ENCODE results near the gene MTUS2. TPM values are rescaled to one million over a fixed set of nuclear protein-coding genes. Genes with fewer than 3 reads are reported as not detected.

Gene MTUS2
- polyA plus RNA-seq, 2 of the 4 experiments (the other 2 are of a cell fraction): not detected

DNA sequence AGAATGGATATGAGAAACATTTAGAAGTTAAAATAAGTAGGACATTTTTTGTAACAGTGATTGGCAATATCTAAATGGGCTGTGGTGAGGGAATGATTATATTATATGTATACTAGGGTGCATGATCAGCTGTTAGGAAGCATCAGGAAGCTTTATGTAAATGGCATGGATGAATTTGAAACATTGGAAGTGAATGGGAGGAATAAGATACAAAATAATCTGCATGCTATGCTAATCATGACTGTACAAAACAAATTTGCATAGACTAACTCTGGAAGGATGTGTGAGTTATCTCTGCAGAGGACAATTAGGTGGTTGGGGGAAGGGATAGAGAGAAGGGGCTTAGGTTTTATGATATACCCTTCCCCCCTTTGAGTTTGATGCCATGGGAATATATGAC, 156.5 kb downstream of the MTUS2 start:
- CTCF ChIA-PET: no interaction called here

GRCh38 chr13:28978574-28978973, 158.4 kb downstream of the MTUS2 start:
- H3K4me3 ChIP-seq: no peak overlapping the region
- no peak for ATAC-seq
- H3K4me1 ChIP-seq: no peaks in the 10 kb centered on the region
- no peak overlapping the region for H3K4me2 ChIP-seq
- no peak for FAIRE-seq
- WGBS (ENCODE audit: missing lambda C conversion rate): 4% methylated on average over 3 of the region's 3 CpGs
- TF ChIP-seq CHD4 (IDR thresholded peaks at IDR 0.05; ENCODE audit: borderline replicate concordance) (no peak), RAD21 (conservative IDR thresholded peaks at IDR 0.05 in 1 of 2, IDR thresholded peaks at IDR 0.05 in 1 of 2) (no peak)
- ChIA-PET CTCF (no interaction called here), POLR2A (no interaction called here)
- no peak for DNase-seq (ENCODE audit: low read depth in 1 of 2, low spot score in 1 of 2)
- no peaks in the 10 kb centered on the region for H3K9me3 ChIP-seq
- no peak overlapping the region for H3K27ac ChIP-seq

More for the DNA sequence above, 156.5 kb downstream of the MTUS2 start:
- DNase-seq (ENCODE audit: low read depth in 1 of 2, low spot score in 1 of 2) (no peak), FAIRE-seq (no peak), ATAC-seq (no peak)
- Histone ChIP-seq H3K27ac (no peak overlapping the region), H3K4me1 (no peaks in the 10 kb centered on the region), H3K9me3 (no peaks in the 10 kb centered on the region), H3K4me2 (no peak overlapping the region), H3K4me3 (no peak overlapping the region)
- TF ChIP-seq CHD2 (IDR thresholded peaks at IDR 0.05; ENCODE audit: low read length, partially characterized antibody) (no peak), ZSCAN20 (CRISPR knock-in tag; IDR thresholded peaks at IDR 0.05) (no peak), HMGXB4 (CRISPR knock-in tag; IDR thresholded peaks at IDR 0.05; ENCODE audit: borderline replicate concordance) (no peak), KDM5A (IDR thresholded peaks at IDR 0.05) (no peak)
- POLR2A ChIA-PET: no interaction called here

GRCh38 chr13:28981530-28981929, 161.4 kb downstream of the MTUS2 start:
- no peaks in the 10 kb centered on the region for H3K9me3 ChIP-seq
- POLR2A ChIA-PET: no interaction called here
- CTCF ChIA-PET: no interaction called here
- no peak for FAIRE-seq
- WGBS (ENCODE audit: missing lambda C conversion rate): 17% methylated on average over 8 of the region's 9 CpGs
- H3K4me3 ChIP-seq: no peak overlapping the region
- no peak for TF ChIP-seq SMC3 (IDR thresholded peaks at IDR 0.05)
- TF ChIP-seq, protein P1, sequence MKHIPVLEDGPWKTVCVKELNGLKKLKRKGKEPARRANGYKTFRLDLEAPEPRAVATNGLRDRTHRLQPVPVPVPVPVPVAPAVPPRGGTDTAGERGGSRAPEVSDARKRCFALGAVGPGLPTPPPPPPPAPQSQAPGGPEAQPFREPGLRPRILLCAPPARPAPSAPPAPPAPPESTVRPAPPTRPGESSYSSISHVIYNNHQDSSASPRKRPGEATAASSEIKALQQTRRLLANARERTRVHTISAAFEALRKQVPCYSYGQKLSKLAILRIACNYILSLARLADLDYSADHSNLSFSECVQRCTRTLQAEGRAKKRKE (CRISPR knock-in tag; IDR thresholded peaks at IDR 0.05; ENCODE audit: low read depth): no peak
- TF ChIP-seq KDM1A (IDR thresholded peaks at IDR 0.05; ENCODE audit: low read depth): no peak
- TF ChIP-seq HOXA7 (CRISPR knock-in tag; IDR thresholded peaks at IDR 0.05): no peak
- no peak for TF ChIP-seq MAX (IDR thresholded peaks at IDR 0.05)
- TF ChIP-seq NPAS2 (CRISPR knock-in tag; IDR thresholded peaks at IDR 0.05; ENCODE audit: borderline replicate concordance): no peak
- no peak for TF ChIP-seq ZFP36 (IDR thresholded peaks at IDR 0.05; ENCODE audit: borderline replicate concordance, partially characterized antibody)
- no peak for TF ChIP-seq JUN (IDR thresholded peaks at IDR 0.05)
- no peak for TF ChIP-seq FOSB (CRISPR knock-in tag; IDR thresholded peaks at IDR 0.05)
- TF ChIP-seq RCOR1 (IDR thresholded peaks at IDR 0.05; ENCODE audit: low read depth, low read length): no peak
- no peak for TF ChIP-seq RARB (CRISPR knock-in tag; IDR thresholded peaks at IDR 0.05)
- no peaks in the 10 kb centered on the region for H3K4me1 ChIP-seq
- H3K4me2 ChIP-seq: no peak overlapping the region
- H3K27ac ChIP-seq: no peak overlapping the region
- ATAC-seq: no peak
- no peak for DNase-seq (ENCODE audit: low read depth in 1 of 2, low spot score in 1 of 2)

GRCh38 chr13:28983641-28984040, 163.5 kb downstream of the MTUS2 start:
- ATAC-seq: no peak
- FAIRE-seq: no peak
- WGBS (ENCODE audit: missing lambda C conversion rate): 2% methylated on average over 3 of the region's 3 CpGs

More at GRCh38 chr13:28983641-28984040, 163.5 kb downstream of the MTUS2 start:
- no peak overlapping the region for H3K27ac ChIP-seq
- ChIA-PET POLR2A (no interaction called here), CTCF (no interaction called here)
- no peak overlapping the region for H3K4me3 ChIP-seq
- no peak for TF ChIP-seq RNF2 (IDR thresholded peaks at IDR 0.05; ENCODE audit: borderline replicate concordance, low read depth)
- TF ChIP-seq CEBPB (IDR thresholded peaks at IDR 0.05): no peak
- TF ChIP-seq JUN (IDR thresholded peaks at IDR 0.05): no peak
- no peak for TF ChIP-seq HDAC2 (IDR thresholded peaks at IDR 0.05)
- TF ChIP-seq SREBF2 (IDR thresholded peaks at IDR 0.05): no peak
- no peak for TF ChIP-seq NR3C1 (IDR thresholded peaks at IDR 0.05)
- no peaks in the 10 kb centered on the region for H3K4me1 ChIP-seq
- H3K9me3 ChIP-seq: no peaks in the 10 kb centered on the region
- no peak overlapping the region for H3K4me2 ChIP-seq
- DNase-seq (ENCODE audit: low read depth in 1 of 2, low spot score in 1 of 2): no peak
